CD1c-positive myeloid dendritic cell (primary cell): ENCODE data around the gene N4BP2.
A peak's percentile ranks its signal among the peaks of the same experiment; 100 is the strongest.
"Not testable (repeated sequence)": the region's sequence is repeated elsewhere in the genome, so short reads cannot be mapped to it uniquely, and the experiment has no call there.

Source experiments
- DNase-seq: peaks from one replicate; pipeline ENCODE4 v3.0.0-alpha.2; 2016; ENCODE audit errors: extremely low spot score

The N4BP2 gene

DNA sequence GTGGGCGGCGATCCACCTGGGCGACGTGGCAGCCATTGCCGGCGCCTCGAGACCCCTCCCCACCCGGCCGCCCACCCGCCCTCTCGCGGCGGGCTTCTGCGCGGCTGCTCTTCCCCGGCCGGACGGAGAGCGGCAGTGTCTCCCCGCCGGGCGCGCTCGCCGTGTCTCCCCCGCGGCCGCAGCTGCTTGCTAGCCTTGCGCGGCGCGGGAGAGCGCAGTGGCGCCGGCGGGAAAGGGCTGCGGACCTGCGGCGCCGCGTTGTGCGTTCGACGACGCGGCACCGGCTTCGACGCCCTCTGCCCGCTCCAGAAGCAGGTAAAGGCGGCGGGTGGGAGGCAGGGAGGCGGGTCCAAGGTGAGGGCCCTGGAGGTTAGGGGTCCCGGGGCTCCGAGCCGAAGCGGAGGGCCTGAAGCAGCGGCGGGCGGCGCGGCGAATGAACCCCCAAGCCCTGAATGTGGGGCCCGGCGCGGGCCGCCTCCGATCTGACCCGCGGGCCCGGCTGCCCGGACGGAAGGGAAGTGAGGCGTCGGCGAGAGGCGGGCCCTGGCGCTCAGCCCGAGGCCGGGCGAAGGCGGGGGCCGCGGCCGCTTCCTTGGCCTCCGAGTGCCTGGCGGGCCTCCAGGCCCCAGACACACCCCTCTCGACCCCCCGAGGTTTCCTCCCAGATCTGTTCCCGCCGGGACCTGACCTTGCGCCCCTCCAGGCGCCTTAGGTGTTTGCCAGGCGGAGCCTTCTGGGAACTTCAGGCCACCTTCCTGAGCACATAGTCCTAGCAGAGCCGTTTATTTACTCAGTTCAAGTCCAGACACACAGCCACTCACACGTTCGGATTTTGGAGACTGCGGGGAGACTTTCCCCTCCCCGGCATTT, at the start of gene N4BP2:
TSS of gene N4BP2 (plus strand) at position 135 of the 870 bp plus-strand sequence. CDS start 40,491 bp downstream, outside the sequence.
- peak; percentile 90 for DNase-seq

DNA sequence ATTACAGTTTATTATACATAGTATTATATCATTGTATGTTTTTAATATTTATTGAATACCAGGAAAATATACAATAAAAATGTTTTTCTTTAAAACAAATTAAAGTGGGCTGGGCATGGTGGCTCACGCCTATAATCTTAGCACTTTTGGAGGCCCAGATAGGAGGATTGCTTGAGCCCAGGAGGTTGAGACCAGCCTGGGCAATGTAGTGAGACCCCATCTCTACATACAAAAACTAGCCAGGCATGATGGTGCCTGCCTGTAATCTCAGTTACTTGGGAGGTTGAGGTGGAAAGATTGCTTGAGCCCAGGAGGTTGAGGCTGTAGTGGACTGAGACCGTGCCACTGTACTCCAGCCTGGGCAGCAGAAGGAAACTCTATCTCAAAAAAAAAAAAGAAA, 40.6 kb upstream of the N4BP2 start:
- no peak for DNase-seq

GRCh38 chr4:40020221-40020620, 36.4 kb upstream of the N4BP2 start:
- no peak for DNase-seq

DNA sequence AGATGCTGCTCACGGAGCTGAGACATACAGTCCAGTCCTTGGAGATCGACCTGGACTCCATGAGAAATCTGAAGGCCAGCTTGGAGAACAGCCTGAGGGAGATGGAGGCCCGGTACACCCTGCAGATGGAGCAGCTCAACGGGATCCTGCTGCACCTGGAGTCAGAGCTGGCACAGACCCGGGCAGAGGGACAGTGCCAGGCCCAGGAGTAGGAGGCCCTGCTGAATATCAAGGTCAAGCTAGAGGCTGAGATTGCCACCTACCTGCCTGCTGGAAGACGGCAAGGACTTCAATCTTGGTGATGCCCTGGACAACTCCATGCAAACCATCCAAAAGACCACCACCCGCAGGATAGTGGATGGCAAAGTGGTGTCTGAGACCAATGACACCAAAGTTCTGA, 35.5 kb upstream of the N4BP2 start:
- not testable (repeated sequence) for DNase-seq

DNA sequence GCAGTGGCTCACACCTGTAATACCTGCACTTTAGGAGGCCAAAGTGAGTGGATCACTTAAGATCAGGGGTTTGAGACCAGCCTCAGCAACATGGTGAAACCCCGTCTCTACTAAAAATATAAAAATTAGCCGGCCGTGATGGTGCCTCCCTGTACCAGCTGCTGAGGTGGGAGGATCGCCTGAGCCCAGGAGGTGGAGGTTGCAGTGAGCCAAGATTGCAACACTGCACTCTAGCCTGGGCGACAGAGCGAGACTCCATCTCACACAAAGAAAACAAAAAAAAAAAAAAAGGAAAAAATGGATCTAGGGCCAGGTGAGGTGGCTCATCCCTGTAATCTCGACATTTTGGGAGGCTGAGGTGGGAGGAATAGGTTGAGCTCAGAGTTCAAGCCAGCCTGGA, 32.6 kb upstream of the N4BP2 start:
- not testable (repeated sequence) for DNase-seq

DNA sequence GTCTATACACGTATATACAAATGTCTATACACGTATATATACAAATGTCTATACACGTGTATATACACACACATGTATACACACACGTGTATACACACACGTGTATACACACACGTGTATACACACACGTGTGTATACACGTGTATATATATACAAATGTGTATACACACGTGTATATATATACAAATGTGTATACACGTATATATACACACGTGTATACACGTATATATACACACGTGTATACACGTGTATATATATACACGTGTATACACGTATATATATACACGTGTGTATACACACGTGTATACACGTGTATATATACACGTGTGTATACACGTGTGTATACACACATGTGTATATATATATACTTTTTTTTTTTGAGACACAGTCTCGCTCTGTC, 23.9 kb upstream of the N4BP2 start:
- DNase-seq = no peak

- no peak for DNase-seq
Measured at GRCh38 chr4:40033613-40034012, 23.0 kb upstream of the N4BP2 start.

- DNase-seq = no peak
Measured at GRCh38 chr4:40038977-40039376, 17.7 kb upstream of the N4BP2 start.

- no peak for DNase-seq
Measured at GRCh38 chr4:40040908-40041307, 15.7 kb upstream of the N4BP2 start.

GRCh38 chr4:40043786-40044185, 12.9 kb upstream of the N4BP2 start:
- DNase-seq = no peak

- DNase-seq = no peak
Measured at GRCh38 chr4:40046311-40046980, 10.2 kb upstream of the N4BP2 start.

- DNase-seq = no peak
Measured at GRCh38 chr4:40053161-40053560, 3.5 kb upstream of the N4BP2 start.

DNA sequence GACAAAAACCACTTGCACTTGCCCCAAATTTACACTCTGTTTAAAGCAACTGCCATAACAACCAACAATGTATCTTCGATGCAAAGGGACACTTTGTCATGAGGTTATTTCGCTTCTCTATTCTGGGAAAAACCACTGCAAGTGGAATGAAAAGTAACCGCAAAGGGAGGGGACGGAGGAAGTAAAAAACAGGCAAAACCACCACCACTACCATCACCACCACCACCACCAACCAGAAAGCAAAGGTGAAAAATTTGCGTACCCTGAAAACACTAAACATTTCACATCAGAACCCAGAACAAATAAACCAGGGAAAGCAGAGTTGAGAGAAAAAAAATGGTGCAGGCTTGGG, 1.2 kb upstream of the N4BP2 start:
- DNase-seq = peak; percentile 94

DNA sequence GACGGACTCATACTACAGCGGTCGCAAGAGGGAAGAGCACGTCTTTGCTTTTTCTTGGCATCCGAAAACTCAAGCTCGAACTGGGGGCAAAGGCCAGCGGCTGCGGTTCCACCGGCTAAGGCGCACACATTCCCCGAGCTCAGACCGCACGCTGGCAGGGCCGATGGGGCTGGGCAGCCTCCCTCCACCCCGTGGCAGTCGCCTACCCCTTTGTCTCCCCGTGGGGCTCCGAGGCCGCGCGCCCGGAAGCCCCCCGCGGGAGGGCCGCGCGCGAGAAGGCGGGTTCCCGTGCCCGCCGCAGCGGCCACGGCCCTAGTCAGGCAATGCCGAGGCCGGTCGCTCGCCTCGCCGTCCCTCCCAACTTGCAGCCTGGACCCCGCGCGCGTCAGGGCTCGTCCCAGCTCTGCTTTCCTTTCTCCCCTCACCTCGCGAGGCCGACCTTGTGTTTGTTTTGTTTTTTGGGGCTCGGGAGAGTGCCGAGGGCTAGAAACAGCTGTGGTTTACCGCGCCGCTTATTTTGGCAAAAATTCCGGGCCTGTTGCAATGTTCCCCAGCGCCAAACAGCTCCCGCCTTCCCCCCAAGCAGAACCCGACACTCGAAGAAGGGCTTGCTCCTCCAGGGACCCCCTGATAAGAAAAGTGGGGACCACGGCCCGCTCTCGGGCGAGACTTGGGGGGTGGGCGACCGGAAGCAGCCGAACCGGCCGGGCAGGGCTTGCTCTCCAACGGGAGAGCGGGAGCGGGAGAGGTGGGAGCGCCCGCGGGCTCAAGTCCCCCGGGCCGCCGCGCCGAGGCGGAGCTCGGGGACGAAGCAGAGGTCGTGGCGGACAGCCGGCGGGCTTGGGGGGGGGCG, 561 bp upstream of the N4BP2 start:
- DNase-seq = no peak

GRCh38 chr4:40057586-40058091, 989 bp downstream of the N4BP2 start:
- peak; percentile 90 for DNase-seq

- DNase-seq = no peak
Measured at GRCh38 chr4:40058121-40058520, 1.5 kb downstream of the N4BP2 start.

- no peak for DNase-seq
Measured at GRCh38 chr4:40058854-40059253, 2.2 kb downstream of the N4BP2 start.

- no peak for DNase-seq
Measured at GRCh38 chr4:40059362-40059761, 2.7 kb downstream of the N4BP2 start.

- DNase-seq = no peak
Measured at GRCh38 chr4:40065010-40065409, 8.4 kb downstream of the N4BP2 start.

DNA sequence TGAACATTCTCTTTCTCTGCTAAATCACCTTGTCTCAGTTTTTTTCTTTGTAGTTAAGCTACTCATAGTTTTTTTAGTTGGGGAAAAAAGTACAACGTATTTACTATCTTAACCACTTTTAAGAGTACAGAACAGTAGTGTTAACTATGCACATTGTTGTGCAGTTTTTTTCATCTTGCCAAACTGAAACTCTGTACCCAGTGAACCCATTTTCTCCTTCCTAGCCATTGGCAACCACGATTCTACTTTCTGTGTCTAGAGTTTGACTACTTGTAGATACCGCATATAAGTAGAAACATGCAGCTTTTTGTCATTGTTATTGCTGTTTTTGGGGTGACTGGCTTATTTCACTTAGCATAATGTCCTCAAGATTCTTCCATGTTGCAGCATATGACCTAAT, 10.0 kb downstream of the N4BP2 start:
- no peak for DNase-seq

DNA sequence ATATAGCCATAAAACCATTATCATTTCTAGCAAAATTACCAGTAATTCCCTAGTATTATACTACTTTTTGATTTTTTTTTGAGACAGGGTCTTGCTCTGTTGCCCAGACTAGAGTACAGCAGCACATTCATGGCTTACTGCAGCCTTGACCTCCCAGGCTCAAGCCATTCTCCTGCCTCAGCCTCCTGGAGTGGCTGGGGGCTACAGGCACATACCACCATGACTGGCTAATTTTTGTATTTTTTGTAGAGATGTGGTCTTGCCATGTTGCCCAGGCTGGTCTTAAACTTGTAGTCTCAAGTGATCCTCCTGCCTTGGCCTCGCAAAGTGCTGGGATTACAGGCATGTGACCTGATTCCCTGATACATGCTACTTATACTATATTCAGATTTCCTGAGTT, 13.7 kb downstream of the N4BP2 start:
- no peak for DNase-seq

GRCh38 chr4:40086421-40086820, 29.8 kb downstream of the N4BP2 start:
- DNase-seq = no peak
